Stimulated activated memory B cell treated with anti-CD40 and anti-IgM and Interleukin-4, amounts not matched to agents 10 μg/mL and 1 μg/mL and 100 μg/mL, for 72 hours (primary cell): ENCODE data around the gene CMTM1.
A peak's percentile ranks its signal among the peaks of the same experiment; 100 is the strongest.

Source experiments
- ATAC-seq: fragments of 150-1000 bp; cut with Tn5 transposase; 2 replicates; pipeline ENCODE4 v1.10.0; 2021
- H3K27ac Mint-ChIP-seq: one replicate; pipeline ENCODE4 v1.8.0; 2022; ENCODE audit warnings: mild to moderate bottlenecking, mixed read lengths
- H3K27me3 Mint-ChIP-seq: one replicate; pipeline ENCODE4 v1.8.0; 2022; ENCODE audit warnings: mixed read lengths
- H3K36me3 Mint-ChIP-seq: one replicate; pipeline ENCODE4 v1.8.0; 2022; ENCODE audit warnings: mixed read lengths
- H3K4me1 Mint-ChIP-seq: one replicate; pipeline ENCODE4 v1.8.0; 2022; ENCODE audit warnings: mixed read lengths
- H3K4me3 Mint-ChIP-seq: one replicate; pipeline ENCODE4 v1.8.0; 2022; ENCODE audit warnings: mild to moderate bottlenecking, moderate library complexity, mixed read lengths
- H3K9me3 Mint-ChIP-seq: one replicate; pipeline ENCODE4 v1.8.0; 2022; ENCODE audit warnings: mixed read lengths

Gene CMTM1, protein sequence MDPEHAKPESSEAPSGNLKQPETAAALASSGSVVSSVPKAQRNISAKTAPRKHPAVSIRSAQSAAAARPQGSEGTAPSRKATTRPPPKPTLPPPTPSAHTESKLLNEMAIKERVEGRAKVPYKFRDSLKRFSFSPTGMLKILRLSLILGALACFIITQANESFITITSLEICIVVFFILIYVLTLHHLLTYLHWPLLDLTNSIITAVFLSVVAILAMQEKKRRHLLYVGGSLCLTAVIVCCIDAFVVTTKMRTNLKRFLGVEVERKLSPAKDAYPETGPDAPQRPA

DNA sequence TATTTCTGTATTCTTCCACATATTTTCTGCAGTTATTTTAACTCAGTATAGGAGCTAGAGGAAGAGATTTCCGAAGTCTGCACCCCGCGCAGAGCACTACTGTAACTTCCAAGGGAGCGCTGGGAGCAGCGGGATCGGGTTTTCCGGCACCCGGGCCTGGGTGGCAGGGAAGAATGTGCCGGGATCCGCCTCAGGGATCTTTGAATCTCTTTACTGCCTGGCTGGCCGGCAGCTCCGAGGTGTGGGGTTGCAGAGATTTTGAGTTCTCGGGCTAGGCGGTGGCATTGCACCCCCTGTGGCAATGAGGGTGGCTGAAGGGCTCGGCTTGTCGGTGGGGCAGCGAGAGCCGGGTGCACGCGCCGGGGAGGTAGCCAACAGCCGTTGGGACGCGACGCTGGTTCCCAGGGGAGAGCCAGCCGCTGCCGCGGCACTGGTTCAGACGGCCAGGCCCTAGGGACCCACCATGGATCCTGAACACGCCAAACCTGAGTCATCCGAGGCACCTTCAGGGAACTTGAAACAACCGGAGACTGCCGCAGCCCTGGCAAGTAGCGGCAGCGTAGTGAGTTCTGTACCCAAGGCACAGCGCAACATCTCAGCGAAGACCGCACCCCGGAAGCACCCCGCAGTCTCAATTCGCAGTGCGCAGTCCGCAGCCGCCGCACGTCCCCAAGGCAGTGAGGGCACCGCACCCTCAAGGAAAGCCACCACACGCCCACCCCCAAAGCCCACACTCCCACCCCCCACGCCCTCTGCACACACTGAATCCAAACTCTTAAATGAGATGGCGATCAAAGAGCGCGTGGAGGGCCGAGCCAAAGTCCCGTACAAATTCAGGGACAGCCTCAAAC lies at the start of gene CMTM1:
Gene CMTM1, plus strand, starts transcription at position 389 of the 851 bp plus-strand sequence. Its CDS starts 75 bp downstream, at position 464.
- H3K9me3 Mint-ChIP-seq, result no peaks in the 10 kb centered on the region
- ATAC-seq, result no peak
- H3K36me3 Mint-ChIP-seq, result peaks cover 18% of the 10 kb centered on the region
- peaks cover 6% of the 10 kb centered on the region for H3K4me1 Mint-ChIP-seq
- H3K27me3 Mint-ChIP-seq, result no peaks in the 10 kb centered on the region
- H3K4me3 Mint-ChIP-seq, result no peak within 1 kb of the TSS
- no peak within 1 kb of the TSS for H3K27ac Mint-ChIP-seq

DNA sequence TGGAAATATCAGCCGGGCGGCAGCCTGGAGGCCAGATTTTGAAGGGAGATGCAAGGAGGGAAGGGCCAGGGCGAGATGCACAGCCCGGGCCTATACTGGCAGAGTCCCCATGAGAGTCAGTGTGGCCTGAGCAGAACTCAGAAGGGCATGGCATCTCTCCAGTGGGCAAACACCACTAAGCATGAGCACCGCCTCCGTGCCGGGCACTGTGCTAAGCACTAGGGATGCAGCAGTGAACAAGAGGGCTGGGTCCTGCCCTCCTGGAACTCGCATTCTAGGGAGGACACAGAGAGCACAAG lies 49.8 kb upstream of the CMTM1 start:
- Mint-ChIP-seq H3K27me3 (no peaks in the 10 kb centered on the region), H3K36me3 (no peaks in the 10 kb centered on the region), H3K9me3 (no peaks in the 10 kb centered on the region), H3K4me3 (peak overlapping the region; percentile 67), H3K4me1 (peaks cover 59% of the 10 kb centered on the region), H3K27ac (peak overlapping the region; percentile 93)
- ATAC-seq, result peak; percentile 60

DNA sequence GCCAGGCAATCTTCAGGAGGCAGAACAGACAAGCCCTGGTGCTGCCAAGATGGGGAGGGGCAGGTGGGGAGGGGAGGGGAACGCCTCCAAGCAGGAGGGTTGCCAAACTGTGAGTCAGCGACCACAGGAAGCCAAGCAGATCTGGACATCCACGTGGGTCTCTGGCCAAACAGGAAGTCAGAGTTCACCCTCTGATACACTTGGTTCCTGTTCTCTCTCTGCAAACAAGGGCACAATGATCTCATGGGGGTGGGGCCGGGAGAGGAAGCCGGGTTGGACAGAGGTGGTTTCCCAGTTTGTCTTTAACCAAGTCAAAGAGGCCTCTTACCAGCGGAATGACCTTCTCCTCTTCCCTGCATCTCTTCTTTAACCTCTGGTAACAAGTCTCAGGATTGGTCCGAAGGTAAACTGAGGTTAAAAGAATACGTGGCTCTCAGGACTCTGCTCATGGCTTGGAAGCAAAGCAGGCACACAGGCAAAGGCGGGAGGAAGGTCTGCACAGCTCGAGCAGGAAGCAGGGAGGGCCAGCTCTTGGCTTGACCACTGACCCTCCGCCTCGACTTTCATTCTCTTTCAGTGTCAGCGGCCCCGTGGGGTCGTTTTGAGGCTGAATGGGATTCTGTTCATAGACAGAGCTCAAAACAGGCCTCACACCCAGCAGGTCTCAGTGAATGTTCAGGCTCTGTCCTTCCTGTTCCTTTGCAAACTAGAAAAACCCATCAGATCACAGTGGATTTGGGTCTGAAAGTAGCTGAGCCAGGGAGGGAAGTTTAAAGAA lies 49.2 kb upstream of the CMTM1 start:
- H3K9me3 Mint-ChIP-seq, result no peaks in the 10 kb centered on the region
- no peaks in the 10 kb centered on the region for H3K36me3 Mint-ChIP-seq
- H3K27ac Mint-ChIP-seq, result peak overlapping the region; percentile 93
- no peaks in the 10 kb centered on the region for H3K27me3 Mint-ChIP-seq
- peak; percentile 97 for ATAC-seq
- peaks cover 64% of the 10 kb centered on the region for H3K4me1 Mint-ChIP-seq
- peak overlapping the region; percentile 67 for H3K4me3 Mint-ChIP-seq

DNA sequence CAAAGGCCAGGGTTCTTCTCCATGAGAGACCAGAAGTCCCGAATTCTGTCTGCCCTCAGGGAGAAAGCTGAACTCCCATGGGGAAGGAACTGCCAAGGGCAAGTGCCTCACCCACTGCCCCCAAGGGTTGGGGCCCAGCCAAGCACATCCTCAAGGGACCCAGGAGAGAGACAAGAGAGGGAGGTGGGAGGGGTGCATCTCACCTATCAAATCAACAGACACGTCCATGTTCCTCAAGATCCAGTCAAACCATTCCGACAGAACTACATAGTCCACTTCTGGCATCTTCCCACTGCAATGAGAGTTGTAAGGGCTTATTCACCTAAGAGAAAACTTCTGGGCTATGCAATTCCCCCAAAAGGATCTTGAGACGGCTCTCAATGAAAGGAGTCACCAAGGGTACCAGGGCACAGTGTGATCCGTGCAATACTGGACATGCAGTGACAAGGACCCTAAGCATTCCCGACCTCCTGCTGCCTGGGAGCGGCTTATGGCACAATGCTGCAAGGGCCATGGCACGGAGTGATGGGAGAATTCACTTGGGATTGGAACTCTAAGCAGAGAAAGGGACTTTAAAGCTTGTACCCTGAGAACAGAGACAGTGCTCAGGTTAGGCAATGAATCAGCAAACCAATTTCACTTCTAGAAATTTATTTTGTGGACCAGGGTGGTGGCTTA lies 48.5 kb upstream of the CMTM1 start:
- H3K27ac Mint-ChIP-seq, result peak overlapping the region; percentile 93
- ATAC-seq, result no peak
- no peaks in the 10 kb centered on the region for H3K27me3 Mint-ChIP-seq
- no peaks in the 10 kb centered on the region for H3K36me3 Mint-ChIP-seq
- no peaks in the 10 kb centered on the region for H3K9me3 Mint-ChIP-seq
- peaks cover 71% of the 10 kb centered on the region for H3K4me1 Mint-ChIP-seq
- H3K4me3 Mint-ChIP-seq, result peak overlapping the region; percentile 67

DNA sequence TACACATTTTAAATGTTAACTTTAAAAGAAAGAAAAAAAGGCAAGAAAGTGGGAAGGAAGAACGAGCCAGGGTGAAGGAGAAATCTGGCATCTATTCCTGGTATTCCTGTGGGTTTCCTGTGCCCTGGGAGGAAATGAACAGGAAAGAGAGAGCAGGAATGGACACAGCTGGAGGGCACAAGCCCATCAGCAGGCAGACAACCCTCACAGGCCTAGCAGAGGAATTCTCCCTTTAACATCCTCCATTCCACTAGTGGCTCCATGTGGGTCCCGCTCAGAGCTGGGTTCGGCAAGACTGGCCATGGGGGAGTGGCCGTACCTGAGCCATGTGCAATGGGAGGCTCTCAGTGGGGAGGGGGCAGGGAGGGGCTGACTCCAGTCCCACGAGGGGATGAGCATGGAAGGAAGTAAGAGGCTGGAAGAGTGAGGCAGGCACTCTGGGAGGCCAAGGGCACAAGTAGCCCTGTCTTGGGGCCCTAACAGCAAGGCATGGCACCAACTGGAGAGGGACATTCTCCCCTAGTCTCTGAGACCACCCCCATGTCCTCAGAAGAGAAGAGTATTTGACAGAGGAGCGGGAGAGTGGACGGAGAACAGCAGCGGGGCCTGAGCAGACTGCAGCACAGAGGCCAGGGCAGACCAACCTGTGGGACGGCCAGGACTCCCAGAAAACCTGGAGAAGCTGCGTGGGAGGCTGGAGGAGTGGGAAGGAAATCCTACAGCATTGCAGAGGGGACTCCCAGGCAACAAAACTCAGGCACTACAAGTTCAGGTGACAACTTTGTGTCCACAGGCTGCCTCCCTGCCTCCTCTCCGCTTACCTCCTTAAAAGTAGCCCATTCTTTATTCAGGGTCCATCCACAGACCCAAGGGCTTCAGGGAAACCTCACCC lies 46.5 kb upstream of the CMTM1 start:
- no peaks in the 10 kb centered on the region for H3K9me3 Mint-ChIP-seq
- H3K27me3 Mint-ChIP-seq, result no peaks in the 10 kb centered on the region
- H3K36me3 Mint-ChIP-seq, result no peaks in the 10 kb centered on the region
- H3K4me1 Mint-ChIP-seq, result peaks cover 91% of the 10 kb centered on the region
- no peak for ATAC-seq
- no peak overlapping the region for H3K4me3 Mint-ChIP-seq
- H3K27ac Mint-ChIP-seq, result peak overlapping the region; percentile 59

DNA sequence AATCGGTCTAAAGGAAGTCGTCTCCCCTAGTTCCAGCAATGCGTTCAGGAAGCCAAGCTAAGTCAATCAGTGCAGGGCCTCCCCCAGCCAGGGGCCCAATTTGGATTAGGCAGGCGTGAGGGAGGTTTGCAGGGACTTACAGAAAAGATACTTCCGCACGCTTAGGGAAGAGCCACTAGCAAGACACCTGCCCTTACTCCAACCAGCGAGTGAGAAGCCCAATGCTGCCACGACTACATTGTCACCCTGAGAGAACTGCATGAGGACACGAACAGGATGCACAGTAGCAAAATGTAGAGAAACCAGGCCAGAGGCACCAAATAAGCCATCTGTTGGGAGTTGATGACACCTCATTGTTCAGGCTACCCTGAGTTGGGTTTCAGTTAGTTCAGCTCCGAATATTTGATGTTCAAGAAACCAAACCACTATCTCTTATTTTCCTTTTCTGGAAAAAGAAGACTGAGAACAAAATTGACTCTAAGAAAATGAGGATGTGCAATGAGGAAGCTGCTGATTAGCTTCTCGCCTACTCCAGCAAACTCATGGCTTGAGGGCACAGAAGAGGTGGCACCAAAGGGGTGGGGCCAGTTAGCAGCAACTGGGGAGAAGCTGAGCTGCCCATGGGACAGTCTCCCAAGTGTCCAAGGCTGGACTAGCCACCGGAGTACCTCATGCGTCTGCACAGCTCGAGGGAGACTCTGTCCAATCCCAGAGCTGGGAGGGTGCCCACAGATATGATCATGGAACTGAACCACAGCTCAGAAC lies 45.7 kb upstream of the CMTM1 start:
- H3K4me3 Mint-ChIP-seq, result no peak overlapping the region
- H3K4me1 Mint-ChIP-seq, result peaks cover 91% of the 10 kb centered on the region
- no peaks in the 10 kb centered on the region for H3K36me3 Mint-ChIP-seq
- H3K9me3 Mint-ChIP-seq, result no peaks in the 10 kb centered on the region
- peak overlapping the region; percentile 59 for H3K27ac Mint-ChIP-seq
- no peak for ATAC-seq
- no peaks in the 10 kb centered on the region for H3K27me3 Mint-ChIP-seq

DNA sequence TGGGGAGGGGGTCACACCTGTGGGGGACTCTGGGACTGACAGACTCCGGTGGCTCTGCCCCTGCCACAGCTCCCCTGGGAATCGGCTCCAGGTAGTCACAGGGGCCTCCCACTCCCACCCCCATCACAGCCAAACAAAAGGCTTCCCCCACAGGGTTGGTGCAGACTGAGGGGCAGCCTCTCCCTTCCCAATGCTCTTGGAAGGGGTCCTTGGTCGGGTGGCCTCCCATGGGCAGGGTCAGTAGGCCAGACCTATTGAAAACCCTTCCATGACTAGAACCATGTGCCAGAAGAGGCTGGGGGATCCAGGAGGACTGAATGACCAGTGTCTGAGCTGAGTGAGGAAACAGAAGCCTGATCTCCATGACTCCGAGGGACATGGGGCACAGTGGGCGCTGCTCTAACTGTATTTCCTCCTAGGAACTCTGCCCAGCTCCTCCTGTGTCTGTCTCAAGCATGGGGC lies 45.0 kb upstream of the CMTM1 start:
- peak overlapping the region; percentile 61 for H3K27ac Mint-ChIP-seq
- H3K9me3 Mint-ChIP-seq, result no peaks in the 10 kb centered on the region
- no peak for ATAC-seq
- H3K36me3 Mint-ChIP-seq, result no peaks in the 10 kb centered on the region
- H3K4me1 Mint-ChIP-seq, result peaks cover 91% of the 10 kb centered on the region
- no peaks in the 10 kb centered on the region for H3K27me3 Mint-ChIP-seq
- H3K4me3 Mint-ChIP-seq, result no peak overlapping the region

DNA sequence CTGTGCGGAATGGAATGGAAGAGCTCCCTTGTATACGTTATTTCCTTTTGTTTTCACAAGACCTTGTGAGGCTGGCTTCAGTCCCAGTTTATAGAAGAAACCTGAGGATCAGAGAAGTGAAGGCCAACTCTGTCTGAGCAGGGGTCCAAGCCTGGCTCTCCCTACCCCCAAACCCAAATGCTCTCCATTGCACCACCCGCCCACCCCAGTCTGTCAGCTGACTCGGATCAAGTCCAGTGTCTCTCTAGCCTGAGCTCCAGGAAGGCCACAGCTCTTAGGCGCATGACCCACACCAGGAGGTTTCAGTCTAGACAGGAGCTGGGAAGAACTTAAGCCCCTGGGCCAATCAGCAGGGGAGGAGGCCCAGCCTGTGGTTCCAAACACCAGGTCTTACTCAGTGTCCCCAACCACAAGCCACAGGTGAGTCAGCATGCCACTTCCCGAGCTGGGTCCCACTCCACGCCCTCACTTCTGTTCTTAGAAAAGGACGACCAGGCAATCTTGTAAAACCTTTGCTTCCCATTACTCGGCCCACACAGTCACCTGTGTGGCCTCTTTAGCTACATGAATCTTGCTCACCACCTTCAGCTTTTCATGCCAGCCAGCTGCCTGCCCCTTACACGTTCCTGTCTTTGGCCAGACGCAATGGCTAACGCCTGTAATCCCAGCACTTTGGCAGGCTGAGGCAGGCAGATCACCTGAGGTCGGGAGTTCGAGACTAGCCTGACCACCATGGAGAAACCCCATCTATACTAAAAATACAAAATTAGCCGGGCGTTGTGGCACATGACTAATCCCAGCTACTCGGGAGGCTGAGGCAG lies 44.1 kb upstream of the CMTM1 start:
- peaks cover 82% of the 10 kb centered on the region for H3K4me1 Mint-ChIP-seq
- peak overlapping the region; percentile 14 for H3K4me3 Mint-ChIP-seq
- no peaks in the 10 kb centered on the region for H3K36me3 Mint-ChIP-seq
- H3K27ac Mint-ChIP-seq, result peak overlapping the region; percentile 61
- ATAC-seq, result peak; percentile 76
- no peaks in the 10 kb centered on the region for H3K9me3 Mint-ChIP-seq
- H3K27me3 Mint-ChIP-seq, result no peaks in the 10 kb centered on the region

DNA sequence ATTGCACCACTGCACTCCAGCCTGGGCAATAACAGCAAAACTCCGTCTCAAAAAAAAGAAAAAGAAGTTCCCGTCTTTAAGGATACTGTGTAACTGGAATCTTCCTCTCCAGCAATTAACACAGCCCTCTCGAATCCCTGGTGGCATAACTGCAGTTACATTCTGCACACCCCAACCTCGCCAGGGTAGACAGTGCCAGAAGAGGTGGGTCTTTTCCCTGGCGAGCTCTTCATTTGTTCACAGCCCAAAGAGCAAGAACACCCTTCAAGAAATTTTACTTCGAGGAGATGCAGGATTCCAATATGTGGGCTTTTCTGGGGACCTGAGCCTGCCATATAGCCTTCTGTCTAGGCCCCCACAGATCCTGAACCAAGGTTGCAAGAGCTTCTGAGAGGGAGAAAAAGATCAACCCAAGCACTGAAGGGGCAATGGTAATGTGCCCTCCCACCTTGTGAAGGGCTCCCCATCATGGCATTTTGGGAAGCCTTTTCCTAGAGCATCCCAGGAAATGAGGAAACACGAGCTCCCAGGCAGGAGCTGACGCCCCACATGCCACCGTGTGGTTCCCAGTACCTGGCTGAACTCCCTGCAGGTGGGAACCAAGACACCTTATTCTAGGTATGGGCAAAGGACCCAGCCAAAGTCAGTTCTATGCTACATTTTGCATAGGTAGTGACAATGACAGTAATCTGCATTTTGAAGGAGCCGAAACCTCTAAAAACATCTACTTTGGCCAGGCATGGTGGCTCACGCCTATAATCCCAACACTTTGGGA lies 43.2 kb upstream of the CMTM1 start:
- Mint-ChIP-seq H3K9me3 (no peaks in the 10 kb centered on the region), H3K4me1 (peaks cover 74% of the 10 kb centered on the region), H3K27ac (peak overlapping the region; percentile 71), H3K36me3 (no peaks in the 10 kb centered on the region), H3K27me3 (no peaks in the 10 kb centered on the region), H3K4me3 (no peak overlapping the region)
- no peak for ATAC-seq

DNA sequence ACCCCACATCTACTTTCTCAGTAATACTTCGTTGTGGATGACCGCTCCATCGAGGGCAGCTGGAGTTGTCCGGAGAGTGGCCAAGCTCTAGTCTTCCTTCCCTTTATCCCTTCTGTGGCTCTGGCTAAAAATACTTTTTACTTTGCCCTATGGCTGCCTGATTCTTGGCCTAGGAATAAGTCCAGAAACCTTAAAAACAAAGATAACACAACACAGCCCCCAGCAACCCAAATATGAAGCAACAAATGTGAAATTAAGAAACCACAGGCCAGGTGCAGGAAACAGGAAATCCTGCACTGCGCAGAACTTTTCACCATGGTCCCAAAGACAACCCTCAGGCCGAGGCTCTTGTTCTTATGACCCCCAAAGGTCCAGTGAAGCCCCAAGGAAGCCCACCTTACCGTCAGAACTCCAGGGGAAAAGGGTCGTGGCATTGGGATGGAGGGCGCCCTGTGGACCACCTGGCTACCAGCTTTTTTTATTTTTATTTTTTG lies 42.3 kb upstream of the CMTM1 start:
- H3K4me1 Mint-ChIP-seq, result peaks cover 72% of the 10 kb centered on the region
- no peaks in the 10 kb centered on the region for H3K9me3 Mint-ChIP-seq
- peak overlapping the region; percentile 71 for H3K27ac Mint-ChIP-seq
- peak; percentile 67 for ATAC-seq
- H3K4me3 Mint-ChIP-seq, result no peak overlapping the region
- no peaks in the 10 kb centered on the region for H3K36me3 Mint-ChIP-seq
- H3K27me3 Mint-ChIP-seq, result no peaks in the 10 kb centered on the region

DNA sequence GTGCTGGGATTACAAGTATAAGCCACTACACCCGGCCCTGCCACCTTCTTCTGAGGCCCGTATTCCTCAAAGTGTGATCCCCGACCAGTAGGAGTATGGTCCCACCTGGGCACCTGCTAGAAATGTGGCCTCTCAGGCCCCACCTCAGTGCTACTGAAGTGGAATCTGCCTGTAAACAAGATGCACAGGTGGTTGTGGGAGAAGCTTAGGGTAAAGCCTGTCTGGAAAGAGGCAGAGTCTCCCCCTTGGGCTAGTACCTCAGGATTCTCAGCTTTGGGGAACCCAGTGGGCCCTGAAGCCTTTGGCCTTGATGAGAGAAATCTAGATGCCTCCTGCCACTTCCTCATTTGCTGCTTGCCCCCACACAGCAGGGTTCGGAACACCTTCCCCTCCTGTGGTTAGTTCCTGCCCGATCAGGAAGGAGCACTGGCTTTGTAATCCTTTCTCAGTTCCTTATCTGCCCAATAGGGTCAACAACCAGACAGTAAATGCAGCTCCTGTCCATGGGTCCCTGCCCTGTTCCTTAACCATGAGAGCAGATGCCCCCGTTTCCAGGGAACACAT lies 41.6 kb upstream of the CMTM1 start:
- Mint-ChIP-seq H3K36me3 (no peaks in the 10 kb centered on the region), H3K4me3 (no peak overlapping the region), H3K9me3 (no peaks in the 10 kb centered on the region), H3K4me1 (peaks cover 66% of the 10 kb centered on the region), H3K27ac (peak overlapping the region; percentile 71), H3K27me3 (no peaks in the 10 kb centered on the region)
- ATAC-seq, result peak; percentile 90
